Muscle of leg (tissue), 11 donors: ENCODE results near the gene SF3A1. TPM values are rescaled to one million over a fixed set of nuclear protein-coding genes. Genes with fewer than 3 reads are reported as not detected.

Source experiments
- DNase-seq: peaks from one replicate; pipeline ENCODE4 v3.0.0; 2013
- H3K27ac ChIP-seq: one replicate; pipeline ENCODE4 v1.5.1; 2013; ENCODE audit warnings: mild to moderate bottlenecking, low read length, control low read depth
- H3K27me3 ChIP-seq: one replicate; pipeline ENCODE4 v1.6.1; 2013; ENCODE audit warnings: low read length; ENCODE audit not compliant: control insufficient read depth, insufficient read depth
- H3K36me3 ChIP-seq: one replicate; pipeline ENCODE4 v1.6.1; 2013; ENCODE audit warnings: low read length; ENCODE audit not compliant: control insufficient read depth, insufficient read depth
- H3K4me1 ChIP-seq: one replicate; pipeline ENCODE4 v1.6.1; 2013; ENCODE audit warnings: low read length; ENCODE audit not compliant: control insufficient read depth, insufficient read depth
- H3K4me3 ChIP-seq: one replicate; pipeline ENCODE4 v1.5.1; 2013; ENCODE audit warnings: low read length, control low read depth
- H3K9me3 ChIP-seq: replicated peaks from 2 replicates; pipeline ENCODE4 v1.6.1; 2013; ENCODE audit warnings: low read depth, low read length; ENCODE audit not compliant: control insufficient read depth
- WGBS: methylation state at CpG from one replicate; pipeline ENCODE4 v1.1.5; 2013; ENCODE audit warnings: missing lambda C conversion rate; ENCODE audit not compliant: insufficient coverage; 5-methylcytosine and 5-hydroxymethylcytosine counted together
- polyA plus RNA-seq, 8 donors: library from polyadenylated mRNA; unstranded; fragments of 120-200 nt; gene quantifications; one replicate each; pipeline versions ENCODE4 v1.2.1 to v1.2.3, GENCODE V29; 2013; ENCODE audit warnings: inconsistent platforms in 1 of 8, low replicate concordance in 1 of 8; ENCODE audit not compliant: insufficient read length in 8 of 8, insufficient read depth in 1 of 8
- total RNA-seq: library from RNA; stranded (reverse); fragments of 120-200 nt; gene quantifications from one replicate; pipeline ENCODE4 v1.2.4, GENCODE V29; 2013

The SF3A1 gene
- total and polyA plus RNA-seq, 9 donors, result 23.8 to 110 (median 78.0) TPM

DNA sequence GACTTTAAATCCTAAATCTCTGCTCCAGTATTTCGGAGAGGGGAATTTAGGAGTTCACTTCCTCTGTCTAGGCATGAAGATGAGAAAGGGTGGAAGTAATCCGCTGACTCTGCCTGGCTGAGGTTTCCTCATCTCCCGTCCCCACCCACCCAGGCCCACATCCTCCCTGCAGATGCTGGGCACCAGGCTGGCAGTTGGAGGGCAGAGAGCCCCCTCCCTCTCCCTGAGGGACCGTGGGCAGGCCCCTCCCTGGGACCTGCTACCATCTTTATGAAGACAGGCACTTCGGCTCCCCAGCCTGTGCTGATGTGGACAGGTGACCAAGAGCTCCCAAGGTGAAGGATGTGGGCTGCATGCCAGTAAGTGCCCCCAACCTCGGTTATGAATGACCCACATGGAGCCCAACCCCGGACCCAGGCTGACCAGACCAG, 74.1 kb downstream of the SF3A1 start:
- WGBS, result 60% methylated on average over 3 of the region's 7 CpGs
- Histone ChIP-seq H3K4me3 (no peak overlapping the region), H3K27me3 (no peaks in the 10 kb centered on the region), H3K9me3 (no peaks in the 10 kb centered on the region), H3K4me1 (peaks cover 7% of the 10 kb centered on the region), H3K36me3 (peaks cover 7% of the 10 kb centered on the region), H3K27ac (no peak overlapping the region)
- DNase-seq, result no peak

Other genes starting within 250 kb of the SF3A1 start
- 0.75 TPM for gene LIF, start 110.1 kb downstream of the SF3A1 start, total RNA-seq
- 1 to 10 TPM in 3 of 8 donors, under 1 TPM in 5; 0.57 to 1.4 (median 0.88) TPM for gene LIF, start 110.1 kb downstream of the SF3A1 start, polyA plus RNA-seq
- 0.22 TPM for gene OSM, start 90.0 kb downstream of the SF3A1 start, total RNA-seq
- 1 to 10 TPM in 1 of 8 donors, under 1 TPM in 6, not detected in 1; 0.09 to 1.5 (median 0.34) TPM for gene OSM, start 90.0 kb downstream of the SF3A1 start, polyA plus RNA-seq
- gene CASTOR1, start 67.4 kb downstream of the SF3A1 start, total RNA-seq, result 5.7 TPM
- gene CASTOR1, start 67.4 kb downstream of the SF3A1 start, polyA plus RNA-seq, result 1 to 10 TPM; 3.5 to 7.1 (median 4.7) TPM
- 7.4 TPM for gene TBC1D10A, start 30.0 kb downstream of the SF3A1 start, total RNA-seq
- gene TBC1D10A, start 30.0 kb downstream of the SF3A1 start, polyA plus RNA-seq, result 10 to 100 TPM in 1 of 8 donors, 1 to 10 TPM in 7; 6.2 to 11.3 (median 8.5) TPM
- 0.89 TPM for gene CCDC157, start 113 bp upstream of the SF3A1 start, total RNA-seq
- 1 to 10 TPM in 7 of 8 donors, under 1 TPM in 1; 0.89 to 2.0 (median 1.3) TPM for gene CCDC157, start 113 bp upstream of the SF3A1 start, polyA plus RNA-seq
- gene RNF215, start 30.5 kb upstream of the SF3A1 start, total RNA-seq, result 11.9 TPM
- 10 to 100 TPM; 11.2 to 15.4 (median 14.1) TPM for gene RNF215, start 30.5 kb upstream of the SF3A1 start, polyA plus RNA-seq
- gene SEC14L2, start 40.1 kb upstream of the SF3A1 start, total RNA-seq, result 2.5 TPM
- 1 to 10 TPM; 1.5 to 3.8 (median 2.1) TPM for gene SEC14L2, start 40.1 kb upstream of the SF3A1 start, polyA plus RNA-seq
- gene MTFP1, start 68.9 kb upstream of the SF3A1 start, total RNA-seq, result 8.2 TPM
- gene MTFP1, start 68.9 kb upstream of the SF3A1 start, polyA plus RNA-seq, result 10 to 100 TPM in 1 of 8 donors, 1 to 10 TPM in 7; 7.1 to 10.4 (median 8.2) TPM
- not detected for gene SEC14L3, start 115.1 kb upstream of the SF3A1 start, total RNA-seq
- gene SEC14L3, start 115.1 kb upstream of the SF3A1 start, polyA plus RNA-seq, result under 1 TPM in 2 of 8 donors, not detected in 6; 0.05 to 0.06 TPM
- gene SEC14L4, start 148.8 kb upstream of the SF3A1 start, total RNA-seq, result not detected
- gene SEC14L4, start 148.8 kb upstream of the SF3A1 start, polyA plus RNA-seq, result under 1 TPM in 6 of 8 donors, not detected in 2; 0.04 to 0.23 (median 0.20) TPM
- 0.35 TPM for gene SEC14L6, start 189.8 kb upstream of the SF3A1 start, total RNA-seq
- under 1 TPM; 0.13 to 0.62 (median 0.21) TPM for gene SEC14L6, start 189.8 kb upstream of the SF3A1 start, polyA plus RNA-seq
- gene GAL3ST1, start 217.8 kb upstream of the SF3A1 start, total RNA-seq, result 3.0 TPM
- 10 to 100 TPM in 1 of 8 donors, 1 to 10 TPM in 7; 4.1 to 10.0 (median 5.2) TPM for gene GAL3ST1, start 217.8 kb upstream of the SF3A1 start, polyA plus RNA-seq
- 45.6 TPM for gene PES1, start 235.0 kb upstream of the SF3A1 start, total RNA-seq
- 10 to 100 TPM; 44.8 to 63.2 (median 52.5) TPM for gene PES1, start 235.0 kb upstream of the SF3A1 start, polyA plus RNA-seq